Activated B cell treated with CpG ODN at 0.5 μM for 24 hours (primary cell): ENCODE measurements around the gene FNDC1. TPM values are rescaled to one million over a fixed set of nuclear protein-coding genes. Genes with fewer than 3 reads are reported as not detected.

Experiments
- ATAC-seq: fragments of 200-7000 bp; cut with Tn5 transposase; one replicate; pipeline ENCODE4 v1.10.0; 2021; ENCODE audit warnings: low read depth, mild to moderate bottlenecking, moderate library complexity
- CTCF ChIA-PET: fragments of 350-600 bp; sonication (Branson Sonifier 250); formaldehyde crosslinking; loops from one replicate; lab custom pipeline; 2021; ENCODE audit warnings: antibody characterized with exemption; lab: Charles Lee
- POLR2A ChIA-PET: fragments of 350-600 bp; sonication (Branson Sonifier 250); formaldehyde crosslinking; loops from one replicate; lab custom pipeline; 2021; ENCODE audit warnings: antibody characterized with exemption; lab: Charles Lee
- DNase-seq: peaks from one replicate; pipeline ENCODE4 v3.0.0; 2022
- H3K27ac Mint-ChIP-seq: one replicate; pipeline ENCODE4 v1.8.0; 2020; ENCODE audit warnings: mixed read lengths
- H3K27me3 Mint-ChIP-seq: one replicate; pipeline ENCODE4 v1.8.0; 2021; ENCODE audit warnings: mixed read lengths
- H3K36me3 Mint-ChIP-seq: one replicate; pipeline ENCODE4 v1.8.0; 2021; ENCODE audit warnings: low read depth, mixed read lengths
- H3K4me1 Mint-ChIP-seq: one replicate; pipeline ENCODE4 v1.8.0; 2021; ENCODE audit warnings: mixed read lengths
- H3K4me3 Mint-ChIP-seq: one replicate; pipeline ENCODE4 v1.8.0; 2020; ENCODE audit warnings: mild to moderate bottlenecking, mixed read lengths
- H3K9me3 Mint-ChIP-seq: one replicate; pipeline ENCODE4 v1.8.0; 2020; ENCODE audit warnings: mixed read lengths
- CTCF ChIP-seq: fragments of 200-600 bp; IDR thresholded peaks from one replicate; pipeline ENCODE4 v1.8.0; 2022; ENCODE audit warnings: antibody characterized with exemption, mild to moderate bottlenecking
- intact Hi-C: fragments of 100-400 bp; cut with micrococcal nuclease; formaldehyde crosslinking; loops from one replicate; pipeline ENCODE4 v1.15.1; 2024
- total RNA-seq: library from RNA; stranded (reverse); gene quantifications from 2 replicates; pipeline ENCODE4 v1.2.3, GENCODE V29; 2022

Gene FNDC1
- total RNA-seq, 1 donor from 2014 or later: not detected

- POLR2A ChIA-PET: no interaction called here
- Mint-ChIP-seq H3K27ac (no peak overlapping the region), H3K4me3 (no peak overlapping the region), H3K4me1 (no peaks in the 10 kb centered on the region), H3K9me3 (no peaks in the 10 kb centered on the region), H3K36me3 (no peaks in the 10 kb centered on the region), H3K27me3 (no peaks in the 10 kb centered on the region)
- no peak for DNase-seq
- TF ChIP-seq CTCF: no peak
- CTCF ChIA-PET: interaction anchor here (1.6 kb wide), 1 partner anchor 12 kb away, joined by 3 read pairs; no protein-coding TSS in a partner anchor
- ATAC-seq: no peak
- intact Hi-C loops: no loop called here
Observed at GRCh38 chr6:159260208-159260607, 91.0 kb downstream of the FNDC1 start.

GRCh38 chr6:159261995-159262394, 92.8 kb downstream of the FNDC1 start:
- Mint-ChIP-seq H3K4me1 (no peaks in the 10 kb centered on the region), H3K4me3 (no peak overlapping the region)
- no peak for TF ChIP-seq CTCF

GRCh38 chr6:159262586-159262985, 93.4 kb downstream of the FNDC1 start:
- intact Hi-C loops: no loop called here
- Mint-ChIP-seq H3K27me3 (peaks cover 1% of the 10 kb centered on the region), H3K27ac (no peak overlapping the region), H3K9me3 (no peaks in the 10 kb centered on the region), H3K36me3 (no peaks in the 10 kb centered on the region), H3K4me3 (no peak overlapping the region), H3K4me1 (no peaks in the 10 kb centered on the region)
- ATAC-seq: no peak
- no peak for TF ChIP-seq CTCF
- CTCF ChIA-PET: no interaction called here
- POLR2A ChIA-PET: no interaction called here
- DNase-seq: no peak

More at GRCh38 chr6:159261995-159262394, 92.8 kb downstream of the FNDC1 start:
- POLR2A ChIA-PET: no interaction called here
- no peaks in the 10 kb centered on the region for H3K9me3 Mint-ChIP-seq
- ATAC-seq: no peak
- intact Hi-C loops: no loop called here
- H3K27me3 Mint-ChIP-seq: no peaks in the 10 kb centered on the region
- no peak overlapping the region for H3K27ac Mint-ChIP-seq
- CTCF ChIA-PET: no interaction called here
- H3K36me3 Mint-ChIP-seq: no peaks in the 10 kb centered on the region
- DNase-seq: no peak

GRCh38 chr6:159267165-159267564, 98.0 kb downstream of the FNDC1 start:
- TF ChIP-seq CTCF: no peak
- Mint-ChIP-seq H3K27ac (no peak overlapping the region), H3K4me1 (no peaks in the 10 kb centered on the region), H3K36me3 (no peaks in the 10 kb centered on the region), H3K4me3 (no peak overlapping the region), H3K27me3 (peaks cover 1% of the 10 kb centered on the region), H3K9me3 (no peaks in the 10 kb centered on the region)
- ATAC-seq (no peak), DNase-seq (no peak)
- intact Hi-C loops: no loop called here
- POLR2A ChIA-PET: no interaction called here
- CTCF ChIA-PET: no interaction called here

- no peak for ATAC-seq
- CTCF ChIA-PET: no interaction called here
- H3K36me3 Mint-ChIP-seq: no peaks in the 10 kb centered on the region
Observed at GRCh38 chr6:159268511-159268910, 99.3 kb downstream of the FNDC1 start.

More at GRCh38 chr6:159268511-159268910, 99.3 kb downstream of the FNDC1 start:
- no peak for TF ChIP-seq CTCF
- POLR2A ChIA-PET: no interaction called here
- Mint-ChIP-seq H3K27me3 (peaks cover 1% of the 10 kb centered on the region), H3K27ac (no peak overlapping the region), H3K4me3 (no peak overlapping the region), H3K4me1 (no peaks in the 10 kb centered on the region), H3K9me3 (no peaks in the 10 kb centered on the region)
- DNase-seq: no peak
- intact Hi-C loops: no loop called here
